Cerebellar cortex (tissue), 1 donor: Measurements from ENCODE around the gene NR2F2.

Experiments
- DNase-seq: peaks from one replicate; pipeline ENCODE4 v3.0.0-alpha.2; 2015; ENCODE audit warnings: low spot score

NR2F2 gene

GRCh38 chr15:96320107-96320506 is 10.4 kb upstream of the NR2F2 start:
- DNase-seq = no peak

GRCh38 chr15:96320703-96321638 is 9.5 kb upstream of the NR2F2 start:
- DNase-seq = no peak

GRCh38 chr15:96321639-96322535 is 8.6 kb upstream of the NR2F2 start:
- no peak for DNase-seq

- DNase-seq = no peak
Measured at GRCh38 chr15:96322536-96323318, 7.8 kb upstream of the NR2F2 start.

- no peak for DNase-seq
Measured at GRCh38 chr15:96323319-96324145, 7.0 kb upstream of the NR2F2 start.

GRCh38 chr15:96324192-96324895 is 6.2 kb upstream of the NR2F2 start:
- DNase-seq = no peak

- no peak for DNase-seq
Measured at GRCh38 chr15:96324940-96325540, 5.5 kb upstream of the NR2F2 start.

GRCh38 chr15:96325541-96326327 is 4.8 kb upstream of the NR2F2 start:
- peak; percentile 53 for DNase-seq

GRCh38 chr15:96326328-96327154 is 4.0 kb upstream of the NR2F2 start:
- DNase-seq = peak; percentile 50

- peak; percentile 89 for DNase-seq
Measured at GRCh38 chr15:96327155-96327741, 3.3 kb upstream of the NR2F2 start.

GRCh38 chr15:96328181-96328876 is 2.2 kb upstream of the NR2F2 start:
- no peak for DNase-seq

- no peak for DNase-seq
Measured at GRCh38 chr15:96328877-96329195, 1.7 kb upstream of the NR2F2 start.

- no peak for DNase-seq
Measured at GRCh38 chr15:96329403-96329981, 1.0 kb upstream of the NR2F2 start.

GRCh38 chr15:96330064-96330449 is 443 bp upstream of the NR2F2 start:
- peak; percentile 70 for DNase-seq

GRCh38 chr15:96331144-96331944 is 844 bp downstream of the NR2F2 start:
- DNase-seq = peak; percentile 32

- DNase-seq = peak; percentile 56
Measured at GRCh38 chr15:96331945-96332636, 1.6 kb downstream of the NR2F2 start.
